Measurements from ENCODE around the gene DYNC1I1. TPM values are rescaled to one million over a fixed set of nuclear protein-coding genes. Genes with fewer than 3 reads are reported as not detected.

The DYNC1I1 gene
- total and polyA plus RNA-seq, 2 experiments from 2014 or later: 1.4 to 4.1 TPM

DNA sequence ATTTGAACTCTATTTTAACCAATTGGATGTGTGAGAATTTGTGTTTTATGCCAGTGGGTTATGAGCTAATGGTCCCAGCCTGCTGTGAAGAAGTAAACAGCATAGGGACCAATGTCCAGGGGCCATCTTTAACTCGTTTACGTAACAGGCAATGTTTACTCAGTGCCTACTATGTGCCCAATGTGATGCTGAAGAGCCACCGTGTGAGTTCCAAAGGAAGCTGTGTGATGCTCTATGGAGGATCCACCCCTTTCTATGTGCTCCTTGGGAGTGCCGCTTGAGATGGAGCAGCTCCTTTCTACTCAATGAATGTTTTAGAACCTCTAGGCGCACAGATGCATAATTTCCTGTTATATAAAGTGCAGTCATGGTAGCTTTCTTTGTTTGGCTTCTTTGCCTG, 21.3 kb downstream of the DYNC1I1 start:
- H3K27ac ChIP-seq (ENCODE audit: low read depth): no peak overlapping the region
- H4K20me1 ChIP-seq (replicated peaks; ENCODE audit: insufficient read depth): no peaks in the 10 kb centered on the region
- Mint-ChIP-seq H3K36me3 (ENCODE audit: low read depth) (no peaks in the 10 kb centered on the region), H3K27ac (no peak overlapping the region), H3K9me3 (no peaks in the 10 kb centered on the region; the same call in 2 of the 3 replicates), H3K4me1 (peaks cover 3% of the 10 kb centered on the region; the same call in 2 of the 3 replicates), H3K4me3 (no peak overlapping the region), H3K27me3 (ENCODE audit: insufficient read depth, low read depth, poor library complexity) (peaks cover 20% of the 10 kb centered on the region)
- no peak for DNase-seq (ENCODE audit: low spot score)
- H2AFZ ChIP-seq: no peak overlapping the region
- no peak overlapping the region for H3K4me2 ChIP-seq
- no peaks in the 10 kb centered on the region for H3K36me3 ChIP-seq (ENCODE audit: insufficient read depth)
- H3K27me3 ChIP-seq (ENCODE audit: insufficient read depth): peaks cover 42% of the 10 kb centered on the region
- H3K4me3 ChIP-seq: no peak overlapping the region
- H3K9me2 ChIP-seq (ENCODE audit: insufficient read depth): no peaks in the 10 kb centered on the region
- ATAC-seq: peak; percentile 90
- peaks cover 6% of the 10 kb centered on the region for H3K4me1 ChIP-seq (ENCODE audit: insufficient read depth)
- 0 out of 2 replicates have a peak, but pooled peaks have one; percentile 24 for TF ChIP-seq POLR2AphosphoS5 (IDR thresholded peaks at IDR 0.05; ENCODE audit: low read depth)
- TF ChIP-seq JUNB (IDR thresholded peaks at IDR 0.05; ENCODE audit: unreplicated experiment): no peak
- TF ChIP-seq, protein P1, sequence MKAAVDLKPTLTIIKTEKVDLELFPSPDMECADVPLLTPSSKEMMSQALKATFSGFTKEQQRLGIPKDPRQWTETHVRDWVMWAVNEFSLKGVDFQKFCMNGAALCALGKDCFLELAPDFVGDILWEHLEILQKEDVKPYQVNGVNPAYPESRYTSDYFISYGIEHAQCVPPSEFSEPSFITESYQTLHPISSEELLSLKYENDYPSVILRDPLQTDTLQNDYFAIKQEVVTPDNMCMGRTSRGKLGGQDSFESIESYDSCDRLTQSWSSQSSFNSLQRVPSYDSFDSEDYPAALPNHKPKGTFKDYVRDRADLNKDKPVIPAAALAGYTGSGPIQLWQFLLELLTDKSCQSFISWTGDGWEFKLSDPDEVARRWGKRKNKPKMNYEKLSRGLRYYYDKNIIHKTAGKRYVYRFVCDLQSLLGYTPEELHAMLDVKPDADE (IDR thresholded peaks at IDR 0.05): no peak
- H3F3A ChIP-seq (replicated peaks; ENCODE audit: low read depth): no peaks in the 10 kb centered on the region
- H3K79me2 ChIP-seq (replicated peaks; ENCODE audit: insufficient read depth): no peaks in the 10 kb centered on the region

- H3K9me3 Mint-ChIP-seq: no peaks in the 10 kb centered on the region; the same call in 2 of the 3 replicates
- ATAC-seq (peak; percentile 85), DNase-seq (ENCODE audit: low spot score) (peak; percentile 81)
- no peak overlapping the region for H3K4me3 Mint-ChIP-seq
- peaks cover 20% of the 10 kb centered on the region for H3K27me3 Mint-ChIP-seq (ENCODE audit: insufficient read depth, low read depth, poor library complexity)
- no peak overlapping the region for H3K4me3 ChIP-seq
- H3K4me1 Mint-ChIP-seq: peaks cover 3% of the 10 kb centered on the region; the same call in 2 of the 3 replicates
- no peaks in the 10 kb centered on the region for H3F3A ChIP-seq (replicated peaks; ENCODE audit: low read depth)
- H2AFZ ChIP-seq: no peak overlapping the region
- no peaks in the 10 kb centered on the region for H4K20me1 ChIP-seq (replicated peaks; ENCODE audit: insufficient read depth)
- no peaks in the 10 kb centered on the region for H3K36me3 ChIP-seq (ENCODE audit: insufficient read depth)
- H3K27me3 ChIP-seq (ENCODE audit: insufficient read depth): peaks cover 42% of the 10 kb centered on the region
- TF ChIP-seq, protein P2, sequence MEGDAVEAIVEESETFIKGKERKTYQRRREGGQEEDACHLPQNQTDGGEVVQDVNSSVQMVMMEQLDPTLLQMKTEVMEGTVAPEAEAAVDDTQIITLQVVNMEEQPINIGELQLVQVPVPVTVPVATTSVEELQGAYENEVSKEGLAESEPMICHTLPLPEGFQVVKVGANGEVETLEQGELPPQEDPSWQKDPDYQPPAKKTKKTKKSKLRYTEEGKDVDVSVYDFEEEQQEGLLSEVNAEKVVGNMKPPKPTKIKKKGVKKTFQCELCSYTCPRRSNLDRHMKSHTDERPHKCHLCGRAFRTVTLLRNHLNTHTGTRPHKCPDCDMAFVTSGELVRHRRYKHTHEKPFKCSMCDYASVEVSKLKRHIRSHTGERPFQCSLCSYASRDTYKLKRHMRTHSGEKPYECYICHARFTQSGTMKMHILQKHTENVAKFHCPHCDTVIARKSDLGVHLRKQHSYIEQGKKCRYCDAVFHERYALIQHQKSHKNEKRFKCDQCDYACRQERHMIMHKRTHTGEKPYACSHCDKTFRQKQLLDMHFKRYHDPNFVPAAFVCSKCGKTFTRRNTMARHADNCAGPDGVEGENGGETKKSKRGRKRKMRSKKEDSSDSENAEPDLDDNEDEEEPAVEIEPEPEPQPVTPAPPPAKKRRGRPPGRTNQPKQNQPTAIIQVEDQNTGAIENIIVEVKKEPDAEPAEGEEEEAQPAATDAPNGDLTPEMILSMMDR (conservative IDR thresholded peaks at IDR 0.05; ENCODE audit: low read depth in 2 of 2): peak; percentile 77 to 80
- no peak for TF ChIP-seq ZNF331 (CRISPR knock-in tag; IDR thresholded peaks at IDR 0.05; ENCODE audit: low read depth)
- TF ChIP-seq EZH2 (IDR thresholded peaks at IDR 0.05; ENCODE audit: low read depth, unreplicated experiment): no peak
- H3K27ac ChIP-seq (ENCODE audit: low read depth): no peak overlapping the region
- H3K4me1 ChIP-seq (ENCODE audit: insufficient read depth): peaks cover 8% of the 10 kb centered on the region; the same call in 1 of the 2 replicates
- no peak overlapping the region for H3K4me2 ChIP-seq
- H3K36me3 Mint-ChIP-seq (ENCODE audit: low read depth): no peaks in the 10 kb centered on the region
- no peaks in the 10 kb centered on the region for H3K79me2 ChIP-seq (replicated peaks; ENCODE audit: insufficient read depth)
- no peak overlapping the region for H3K27ac Mint-ChIP-seq
- no peaks in the 10 kb centered on the region for H3K9me2 ChIP-seq (ENCODE audit: insufficient read depth)
Measured at GRCh38 chr7:95794917-95795515, 22.7 kb downstream of the DYNC1I1 start.

- H3K4me3 Mint-ChIP-seq: no peak overlapping the region
- Histone ChIP-seq H3K4me1 (ENCODE audit: insufficient read depth) (peaks cover 8% of the 10 kb centered on the region; the same call in 1 of the 2 replicates), H3K9me2 (ENCODE audit: insufficient read depth) (no peaks in the 10 kb centered on the region), H2AFZ (no peak overlapping the region), H3K27ac (ENCODE audit: low read depth) (no peak overlapping the region), H3F3A (replicated peaks; ENCODE audit: low read depth) (no peaks in the 10 kb centered on the region), H3K4me2 (no peak overlapping the region), H4K20me1 (replicated peaks; ENCODE audit: insufficient read depth) (no peaks in the 10 kb centered on the region), H3K36me3 (ENCODE audit: insufficient read depth) (no peaks in the 10 kb centered on the region), H3K4me3 (no peak overlapping the region), H3K27me3 (ENCODE audit: insufficient read depth) (peaks cover 29% of the 10 kb centered on the region), H3K79me2 (replicated peaks; ENCODE audit: insufficient read depth) (no peaks in the 10 kb centered on the region)
- no peaks in the 10 kb centered on the region; the same call in 2 of the 3 replicates for H3K9me3 Mint-ChIP-seq
- no peak overlapping the region for H3K27ac Mint-ChIP-seq
- DNase-seq (ENCODE audit: low spot score) (no peak), ATAC-seq (no peak)
- H3K27me3 Mint-ChIP-seq (ENCODE audit: insufficient read depth, low read depth, poor library complexity): peaks cover 18% of the 10 kb centered on the region
- peaks cover 3% of the 10 kb centered on the region; the same call in 2 of the 3 replicates for H3K4me1 Mint-ChIP-seq
- H3K36me3 Mint-ChIP-seq (ENCODE audit: low read depth): no peaks in the 10 kb centered on the region
- TF ChIP-seq EZH2 (IDR thresholded peaks at IDR 0.05; ENCODE audit: low read depth, unreplicated experiment) (no peak), ZNF462 (CRISPR knock-in tag; IDR thresholded peaks at IDR 0.05) (no peak)
Measured at GRCh38 chr7:95796617-95797016, 24.3 kb downstream of the DYNC1I1 start.

All from GM23338 (cell line).